ENCODE measurements around the gene DMRT1.

The DMRT1 gene

GRCh38 chr9:967903-968641 is 126.6 kb downstream of the DMRT1 start:
- FAIRE-seq (no peak), DNase-seq (ENCODE audit: extremely low spot score, insufficient read length, low read depth) (no peak)

GRCh38 chr9:969310-970150 is 128.0 kb downstream of the DMRT1 start:
- no peak for FAIRE-seq

GRCh38 chr9:970151-970996 is 128.9 kb downstream of the DMRT1 start:
- no peak for FAIRE-seq
- no peak for DNase-seq (ENCODE audit: extremely low spot score, insufficient read length, low read depth)

More at GRCh38 chr9:969310-970150, 128.0 kb downstream of the DMRT1 start:
- DNase-seq (ENCODE audit: extremely low spot score, insufficient read length, low read depth): no peak

- FAIRE-seq (no peak), DNase-seq (ENCODE audit: extremely low spot score, insufficient read length, low read depth) (no peak)
These were observed 130.5 kb downstream of the DMRT1 start for GRCh38 chr9:971901-972500.

- DNase-seq (ENCODE audit: extremely low spot score, insufficient read length, low read depth) (no peak), FAIRE-seq (no peak)
These were observed 131.2 kb downstream of the DMRT1 start for GRCh38 chr9:972501-973294.

GRCh38 chr9:973295-973834 is 131.9 kb downstream of the DMRT1 start:
- FAIRE-seq: no peak
- no peak for DNase-seq (ENCODE audit: extremely low spot score, insufficient read length, low read depth)

GRCh38 chr9:974031-974995 is 132.8 kb downstream of the DMRT1 start:
- DNase-seq (ENCODE audit: extremely low spot score, insufficient read length, low read depth) (no peak), FAIRE-seq (no peak)

- FAIRE-seq: no peak
- DNase-seq (ENCODE audit: extremely low spot score, insufficient read length, low read depth): no peak
These were observed 133.7 kb downstream of the DMRT1 start for GRCh38 chr9:974996-975739.

GRCh38 chr9:975740-976257 is 134.3 kb downstream of the DMRT1 start:
- no peak for FAIRE-seq
- no peak for DNase-seq (ENCODE audit: extremely low spot score, insufficient read length, low read depth)

GRCh38 chr9:976258-976942 is 134.9 kb downstream of the DMRT1 start, which contains the start of gene DMRT3:
TSS of gene DMRT3 (plus strand) at chr9:976655. CDS start at chr9:977002, 347 bp downstream.
- no peak for DNase-seq (ENCODE audit: extremely low spot score, insufficient read length, low read depth)
- FAIRE-seq: no peak

- DNase-seq (ENCODE audit: extremely low spot score, insufficient read length, low read depth) (no peak), FAIRE-seq (no peak)
These were observed 135.7 kb downstream of the DMRT1 start for GRCh38 chr9:976943-977837.

- FAIRE-seq (no peak), DNase-seq (ENCODE audit: extremely low spot score, insufficient read length, low read depth) (no peak)
These were observed 136.6 kb downstream of the DMRT1 start for GRCh38 chr9:977838-978830.

GRCh38 chr9:979983-980382 is 138.5 kb downstream of the DMRT1 start:
- DNase-seq (ENCODE audit: extremely low spot score, insufficient read length, low read depth) (no peak), FAIRE-seq (no peak)

GRCh38 chr9:980640-981039 is 139.1 kb downstream of the DMRT1 start:
- no peak for DNase-seq (ENCODE audit: extremely low spot score, insufficient read length, low read depth)
- no peak for FAIRE-seq

All from GM18507 (cell line).